ENCODE measurements around the gene GLIPR2.
"Not testable (repeated sequence)": the region's sequence is repeated elsewhere in the genome, so short reads cannot be mapped to it uniquely, and the experiment has no call there.

GLIPR2 gene

DNA sequence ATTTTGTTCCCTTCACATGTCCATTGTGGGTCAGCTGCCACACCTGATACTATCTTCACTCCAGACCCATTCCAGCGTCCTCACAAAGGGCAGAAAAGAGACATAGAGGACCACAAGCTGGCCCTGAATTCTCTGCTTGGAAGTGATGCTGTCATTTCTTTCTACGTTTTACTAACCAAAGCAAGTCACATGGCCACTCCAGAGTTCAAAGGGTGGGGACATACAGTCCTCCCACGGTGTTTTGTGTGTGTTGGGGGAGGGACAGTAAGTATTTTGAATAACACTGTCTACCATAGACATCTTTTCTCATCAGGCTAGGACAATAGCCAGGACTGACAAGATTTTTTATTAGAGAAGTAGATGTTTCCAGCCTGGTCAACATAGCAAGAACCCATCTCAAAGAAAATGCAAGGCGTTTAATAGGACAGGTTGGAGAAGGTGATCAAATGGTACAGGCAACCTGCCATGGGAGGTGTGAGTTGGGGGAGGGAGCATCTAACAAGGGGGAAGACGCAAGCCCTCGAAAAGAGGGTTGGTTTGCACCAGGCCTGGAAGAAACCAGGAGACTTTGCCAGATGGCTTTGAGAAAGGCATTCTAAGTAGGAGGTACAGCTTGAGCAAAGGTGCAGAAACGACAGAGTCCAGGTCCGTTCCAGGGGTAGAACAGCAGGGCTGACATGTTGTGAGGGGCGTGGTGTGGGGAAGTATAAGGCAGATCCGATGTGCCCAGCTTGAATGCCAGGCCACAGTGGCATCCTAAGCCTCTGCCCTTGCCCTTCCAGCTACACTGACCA, 11.3 kb upstream of the GLIPR2 start:
- no peak for DNase-seq

DNA sequence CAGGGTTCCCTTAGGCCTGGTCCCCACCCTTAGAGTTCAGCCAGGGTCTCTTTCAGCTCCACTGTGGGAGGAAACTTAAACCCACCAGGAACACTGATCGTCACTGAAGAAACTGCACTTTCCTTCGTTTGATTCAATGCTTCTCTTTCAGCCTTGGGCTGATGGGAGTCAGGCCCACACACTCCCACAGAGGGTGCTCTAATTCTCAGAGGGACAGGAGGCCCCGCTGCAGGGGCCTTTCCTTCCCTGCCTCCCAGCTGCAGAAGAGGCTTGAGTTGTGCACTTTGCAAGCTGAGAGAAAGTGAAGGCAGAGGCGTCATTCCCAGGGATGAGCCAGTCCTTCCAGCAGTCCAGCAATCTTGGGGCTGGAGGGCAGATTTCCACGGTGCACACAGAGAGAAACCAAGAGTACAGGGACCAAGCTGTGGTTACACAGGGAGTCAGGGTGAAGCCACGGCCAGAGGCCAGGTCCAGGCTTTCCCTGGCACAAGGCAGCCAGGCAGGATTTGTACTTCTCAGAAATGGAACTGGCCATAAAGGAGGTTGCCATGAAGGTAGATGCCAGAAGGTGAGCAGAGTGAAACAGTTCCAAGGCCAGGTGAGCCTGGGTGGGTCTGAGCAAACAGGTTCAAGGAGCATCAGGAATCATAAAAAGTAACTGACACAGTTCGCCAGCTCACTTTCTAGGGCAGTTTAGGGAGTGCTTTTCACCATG, 10.4 kb upstream of the GLIPR2 start:
- no peak for DNase-seq

DNA sequence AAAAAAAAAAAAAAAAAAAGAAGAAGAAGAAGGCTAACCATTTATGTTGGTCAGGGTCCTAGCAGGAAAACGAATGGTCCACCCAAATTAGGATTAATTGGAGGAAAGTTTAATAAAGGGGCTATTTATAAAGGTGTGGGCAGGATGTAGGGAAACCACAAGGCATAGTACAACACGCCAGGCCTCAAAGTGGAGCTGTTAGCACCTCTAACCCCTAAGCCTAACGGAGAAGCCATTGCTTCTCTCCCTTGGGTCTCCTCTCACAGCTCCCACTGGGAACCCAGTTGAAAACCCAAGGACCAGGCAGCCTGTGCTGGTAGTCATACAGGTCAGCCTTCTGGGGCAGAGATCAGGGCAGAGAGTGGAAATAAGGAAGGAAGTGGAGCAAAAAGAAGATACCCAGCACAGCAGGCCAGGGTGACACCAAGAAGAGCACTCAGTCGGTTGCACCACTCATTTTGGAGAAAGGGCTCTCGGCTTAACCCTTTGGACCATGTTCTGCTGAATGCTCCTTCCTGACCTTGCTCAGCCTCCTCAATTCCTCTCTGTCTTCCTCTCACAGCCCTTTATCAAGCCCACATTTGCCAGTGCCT, 8.8 kb upstream of the GLIPR2 start:
- DNase-seq, result no peak

DNA sequence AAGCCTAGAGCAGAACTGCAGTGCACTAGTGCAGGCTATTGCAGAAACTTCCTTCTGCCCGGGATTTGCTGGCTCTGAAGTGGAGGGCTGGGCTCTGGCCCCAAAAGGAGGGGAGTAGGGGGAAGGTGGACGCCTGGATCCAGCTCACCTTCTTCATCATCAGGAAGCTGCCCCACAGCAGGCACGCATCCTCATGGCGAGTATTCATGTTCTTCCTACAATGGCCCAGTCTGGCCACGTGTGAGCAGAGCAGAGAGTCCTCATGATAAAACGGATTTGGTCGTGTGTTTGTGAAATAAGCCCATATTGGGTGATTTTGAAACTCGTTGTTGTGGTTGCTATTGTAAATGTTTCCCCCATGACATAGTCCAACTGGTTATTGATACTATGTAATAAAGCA, 8.2 kb upstream of the GLIPR2 start:
- DNase-seq, result no peak

DNA sequence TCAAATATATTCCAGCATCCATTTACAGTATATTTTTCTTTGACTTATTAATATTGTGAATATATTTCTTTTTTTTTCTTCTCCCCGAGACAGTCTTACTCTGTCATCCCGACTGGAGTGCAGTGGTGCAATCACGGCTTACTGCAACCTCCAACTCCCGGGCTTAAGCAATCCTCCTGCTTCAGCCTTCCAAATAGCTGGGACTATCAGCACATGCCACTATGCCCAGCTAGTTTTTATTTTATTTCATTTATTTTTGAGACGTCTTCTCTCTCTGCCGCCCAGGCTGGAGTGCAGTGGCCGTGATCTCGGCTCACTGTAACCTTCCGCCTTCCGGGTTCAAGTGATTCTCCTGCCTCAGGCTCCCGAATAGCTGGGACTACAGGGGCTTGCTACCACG, 7.4 kb upstream of the GLIPR2 start:
- DNase-seq, result no peak

DNA sequence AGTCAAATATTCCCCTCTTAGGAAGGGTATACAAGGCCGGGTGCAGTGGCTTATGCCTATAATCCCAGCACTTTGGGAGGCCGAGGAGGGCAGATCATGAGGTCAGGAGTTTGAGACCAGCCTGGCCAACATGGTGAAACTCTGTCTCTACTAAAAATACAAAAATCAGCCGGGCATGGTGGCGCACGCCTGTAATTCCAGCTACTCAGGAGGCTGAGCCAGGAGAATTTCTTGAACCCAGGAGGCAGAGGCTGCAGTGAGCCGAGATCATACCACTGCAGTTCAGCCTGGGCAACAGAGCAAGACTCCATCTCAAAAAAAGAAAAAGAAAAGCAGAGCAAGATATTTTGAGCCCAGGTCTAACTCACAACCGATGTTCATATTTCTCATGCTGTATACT, 4.9 kb upstream of the GLIPR2 start:
- DNase-seq, result not testable (repeated sequence)

DNA sequence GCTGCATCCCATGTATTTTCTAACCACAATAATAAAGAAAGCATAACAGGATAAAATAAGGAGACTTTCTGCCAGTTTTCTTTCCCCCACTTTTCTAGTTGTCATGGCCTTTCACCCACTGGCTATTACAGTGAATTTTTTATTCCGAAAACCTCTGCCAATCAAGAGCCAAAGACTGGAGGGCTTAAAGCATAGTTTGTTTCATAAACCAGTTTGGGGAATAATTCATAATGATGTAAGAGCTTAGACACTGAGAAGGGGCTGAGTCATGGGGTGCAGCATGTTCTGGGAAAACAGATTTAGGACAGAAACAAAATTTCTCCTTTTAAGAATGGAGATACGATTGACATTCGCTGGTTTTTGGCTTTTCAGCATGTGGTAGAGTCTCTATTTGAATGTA, 4.4 kb upstream of the GLIPR2 start:
- no peak for DNase-seq

DNA sequence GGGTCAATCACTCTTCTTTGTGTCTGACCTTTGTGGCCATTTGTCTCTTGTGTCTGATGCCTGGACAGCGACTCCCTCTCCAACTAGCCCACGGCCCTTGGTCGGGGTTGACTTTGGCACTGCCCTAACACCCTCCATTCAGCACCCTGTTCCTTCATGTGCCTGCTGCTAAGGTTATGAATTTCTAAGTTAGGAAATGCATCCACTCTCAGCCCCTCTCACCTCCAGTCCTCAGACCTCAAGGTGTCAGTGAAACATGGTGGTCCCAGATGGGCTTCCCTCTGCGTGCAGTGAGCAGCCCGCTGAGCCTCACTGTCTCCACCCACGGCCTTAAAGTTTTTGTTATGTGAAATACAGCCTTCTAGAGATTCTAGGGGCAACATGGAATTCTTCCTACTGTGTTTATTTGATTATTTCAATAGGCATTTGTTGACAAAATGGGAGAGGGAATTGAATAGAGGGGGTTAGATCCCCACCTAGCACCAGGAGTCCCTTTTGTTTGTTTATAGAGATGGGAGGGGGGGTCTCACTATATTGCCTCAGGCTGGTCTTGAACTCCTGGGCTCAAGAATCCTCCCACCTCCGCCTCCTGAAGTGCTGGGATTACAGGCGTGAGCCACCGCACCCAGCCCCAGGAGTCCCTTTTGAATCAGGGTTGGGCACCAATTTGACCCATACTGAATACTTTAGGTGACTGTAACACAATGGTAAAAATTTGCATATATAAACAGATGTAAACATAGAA, 1.6 kb upstream of the GLIPR2 start:
- no peak for DNase-seq

DNA sequence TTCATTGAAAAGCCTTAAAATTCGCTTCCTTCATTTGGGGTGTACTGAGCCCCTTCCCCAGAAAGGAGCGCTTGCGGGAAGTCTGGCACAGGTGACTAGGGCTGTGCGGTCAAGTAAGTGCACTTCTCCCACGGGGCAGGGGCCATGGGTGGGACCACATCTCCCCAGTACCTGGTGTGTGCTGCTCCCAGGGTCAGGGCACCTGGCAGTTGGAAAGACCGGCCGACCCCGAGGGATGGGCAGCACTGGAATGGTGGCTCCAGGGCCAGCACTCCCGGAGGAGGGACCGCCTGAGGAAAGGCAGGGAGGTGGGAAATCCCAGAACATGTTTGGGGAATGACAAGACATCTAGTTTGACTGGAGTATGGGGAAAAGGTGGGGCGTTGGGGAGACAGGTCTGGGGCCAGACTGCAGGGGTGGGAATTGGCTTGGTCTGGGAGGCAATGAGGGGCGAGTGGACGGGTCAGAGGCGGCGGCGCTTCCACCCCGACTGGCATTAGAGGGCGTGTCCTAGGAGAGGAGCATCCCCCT, 727 bp upstream of the GLIPR2 start:
- DNase-seq, result no peak

DNA sequence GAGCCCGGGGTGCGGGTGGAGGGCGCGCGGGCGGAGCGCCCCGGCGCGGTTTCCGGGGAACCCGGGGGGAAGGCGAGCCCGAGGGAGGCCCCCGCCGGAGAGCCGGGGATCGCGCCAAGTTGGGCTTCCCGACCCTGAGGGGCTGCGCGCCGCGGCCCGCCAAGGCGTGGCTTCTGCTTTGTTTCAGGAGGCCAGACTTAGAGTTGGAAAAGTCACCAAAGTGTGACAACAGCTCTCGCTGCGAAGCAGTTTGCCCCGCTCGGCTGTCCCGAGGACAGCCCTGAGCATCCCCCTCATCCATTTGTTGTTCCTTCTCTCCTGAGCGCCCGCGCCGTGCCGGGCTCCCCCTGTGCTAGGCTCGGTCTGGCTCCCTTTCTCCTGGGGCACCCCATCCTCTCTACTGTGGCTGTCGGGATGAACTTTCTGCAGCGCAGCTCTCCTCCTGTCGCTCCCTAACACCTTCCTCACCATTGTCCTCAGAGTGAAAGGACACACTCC, 410 bp downstream of the GLIPR2 start:
- DNase-seq, result no peak

DNA sequence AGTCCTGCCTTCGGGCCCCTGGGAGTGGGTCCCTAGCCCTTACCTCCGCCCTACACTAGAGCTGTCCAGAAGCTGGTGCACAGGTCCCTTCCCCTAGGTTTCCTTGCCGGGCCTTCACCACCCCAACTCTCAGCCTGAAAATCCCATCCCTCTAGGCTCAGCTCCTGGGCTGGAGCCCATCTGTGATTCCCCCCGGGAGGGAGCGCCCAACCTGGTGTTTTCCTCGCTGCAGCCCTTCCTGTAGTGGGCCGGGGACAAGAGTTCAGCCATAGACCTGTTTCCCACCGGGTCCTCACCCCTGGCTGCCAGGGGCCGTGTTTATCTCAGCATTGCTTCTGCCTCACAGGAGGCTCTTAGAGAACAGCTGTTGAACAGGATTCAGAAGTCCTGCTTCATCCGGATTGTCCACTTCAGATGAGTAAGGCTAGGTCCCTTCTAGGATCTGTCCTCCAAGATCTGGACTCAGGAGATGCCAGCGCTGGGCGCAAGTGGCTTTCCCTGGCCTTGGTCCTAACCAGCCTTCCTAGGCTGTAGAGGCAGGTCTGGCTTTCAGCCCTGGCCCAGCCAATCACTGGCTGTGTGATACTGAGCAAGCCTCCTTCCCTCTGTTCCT, 965 bp downstream of the GLIPR2 start:
- no peak for DNase-seq

DNA sequence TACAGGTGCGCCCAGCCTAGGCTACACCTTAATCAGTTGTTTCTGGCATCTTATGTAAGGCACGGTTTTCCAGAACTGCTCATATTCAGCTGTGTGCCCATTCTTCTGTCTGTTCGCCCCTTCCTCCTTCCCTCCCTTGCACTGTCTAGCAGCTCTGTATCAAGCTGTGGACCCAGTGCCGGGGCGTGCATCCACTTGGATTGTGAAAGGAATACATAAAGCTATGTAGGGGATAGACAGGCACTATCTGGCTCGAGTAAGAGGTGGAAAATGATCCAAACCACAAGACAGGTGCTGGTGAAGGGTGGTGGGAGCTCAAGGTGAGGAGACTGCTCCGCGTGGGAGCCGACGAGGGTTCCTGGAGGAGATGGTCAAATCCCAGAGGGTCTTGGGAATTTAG, 2.0 kb downstream of the GLIPR2 start:
- DNase-seq, result no peak

DNA sequence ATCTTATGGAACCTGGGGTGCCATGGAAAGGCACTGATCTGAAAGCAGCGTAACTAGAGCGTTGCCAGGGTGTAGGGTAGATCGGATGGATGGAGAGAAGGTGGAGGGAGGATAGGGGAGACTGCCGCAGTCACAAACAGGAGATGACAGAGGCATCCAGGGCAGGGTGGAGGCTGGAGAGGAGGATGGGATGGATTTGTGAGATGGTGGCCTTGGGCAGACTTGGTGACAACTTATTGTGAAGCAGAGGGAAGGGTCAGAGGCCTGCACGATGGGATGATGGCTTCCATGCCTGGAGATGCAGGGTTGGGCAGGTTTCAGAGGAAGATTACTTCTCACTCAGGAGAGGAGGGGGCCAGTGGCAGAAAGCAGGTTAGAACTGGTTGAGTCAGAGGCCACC, 2.4 kb downstream of the GLIPR2 start:
- no peak for DNase-seq

DNA sequence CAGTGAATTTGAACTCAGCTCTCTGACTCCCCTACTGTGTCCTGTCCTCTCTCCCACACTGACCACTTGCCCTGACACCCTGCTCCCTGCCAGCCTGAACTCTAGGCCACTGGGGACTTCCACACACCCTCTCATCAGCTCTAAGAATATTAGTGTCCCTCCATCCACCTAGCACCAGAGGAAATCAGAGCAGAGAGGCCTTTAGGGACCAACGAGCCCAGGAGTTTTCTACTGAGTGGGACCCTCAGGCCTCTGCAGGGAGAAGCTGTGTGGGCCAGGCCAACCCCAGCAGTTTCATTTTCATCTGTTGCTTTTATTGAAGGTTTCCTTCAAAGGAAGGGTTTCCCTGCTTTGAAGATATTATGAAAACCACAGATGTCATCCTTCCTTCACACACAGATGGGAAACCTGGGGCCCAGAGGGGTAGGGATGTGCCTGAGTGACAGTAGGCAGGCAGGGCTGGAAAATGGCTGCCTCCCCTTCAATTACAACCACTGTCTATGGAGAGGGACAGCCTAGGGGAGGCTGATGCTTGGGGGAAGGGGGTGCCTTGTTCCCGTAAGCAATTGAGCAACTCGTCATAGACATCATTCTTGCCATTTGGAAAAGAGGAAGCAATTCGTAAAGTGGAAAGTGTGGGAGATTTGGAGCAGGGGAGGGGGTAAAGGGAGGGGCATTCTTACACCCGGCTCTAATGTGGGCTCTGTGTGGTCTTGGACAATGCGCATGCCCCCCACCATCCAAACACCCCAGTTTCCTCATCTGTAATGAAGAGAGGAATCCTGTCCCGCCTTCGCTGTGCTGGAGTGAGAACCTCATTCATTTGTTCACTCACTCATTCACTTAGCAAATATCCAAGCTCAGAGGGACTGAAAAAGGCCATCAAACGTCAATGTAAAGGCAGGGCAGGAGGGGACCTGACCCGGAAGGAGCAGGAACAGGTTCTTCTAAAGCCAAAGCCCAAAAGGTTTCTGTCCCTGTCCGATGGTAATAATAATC, 3.9 kb downstream of the GLIPR2 start:
- DNase-seq, result no peak

DNA sequence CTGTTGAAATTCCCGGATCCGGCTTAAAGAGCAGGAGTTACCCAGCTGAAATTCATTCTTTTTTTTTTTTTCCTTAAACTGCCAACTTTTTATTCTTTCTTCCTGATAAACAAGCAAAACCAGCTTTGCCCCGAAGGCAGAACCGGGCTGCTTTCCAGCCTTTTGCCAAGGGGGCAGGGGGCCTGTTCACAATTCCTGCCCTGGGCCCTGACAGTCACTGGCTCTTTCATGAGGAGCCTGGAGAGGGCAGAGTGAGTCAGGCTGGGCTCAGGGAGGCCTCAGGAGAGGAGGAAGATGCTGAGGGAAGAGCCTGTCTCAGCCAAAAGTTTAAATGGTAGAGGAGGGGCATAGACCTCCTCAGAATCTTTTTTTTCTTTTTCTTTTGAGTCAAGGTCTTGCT, 4.8 kb downstream of the GLIPR2 start:
- DNase-seq, result no peak

DNA sequence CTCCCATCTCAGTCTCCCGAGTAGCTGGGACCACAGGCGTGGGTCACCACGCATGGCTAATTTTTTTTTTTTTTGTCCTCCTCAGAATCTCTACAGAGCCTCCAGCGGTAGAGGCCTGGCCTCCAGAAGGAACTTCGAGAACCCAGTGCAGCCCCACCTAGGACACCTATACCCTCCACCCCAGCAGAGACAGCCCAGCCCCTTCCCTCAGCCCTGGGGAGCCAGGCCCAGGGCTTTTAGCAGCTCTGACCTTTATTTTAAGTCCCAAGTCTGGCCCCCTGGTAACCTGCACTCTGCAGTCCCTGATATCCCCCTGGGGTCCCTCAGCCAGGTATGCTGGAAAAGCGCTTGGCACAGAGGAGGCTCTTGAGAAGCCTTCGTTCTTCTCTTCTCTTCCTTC, 5.2 kb downstream of the GLIPR2 start:
- no peak for DNase-seq

DNA sequence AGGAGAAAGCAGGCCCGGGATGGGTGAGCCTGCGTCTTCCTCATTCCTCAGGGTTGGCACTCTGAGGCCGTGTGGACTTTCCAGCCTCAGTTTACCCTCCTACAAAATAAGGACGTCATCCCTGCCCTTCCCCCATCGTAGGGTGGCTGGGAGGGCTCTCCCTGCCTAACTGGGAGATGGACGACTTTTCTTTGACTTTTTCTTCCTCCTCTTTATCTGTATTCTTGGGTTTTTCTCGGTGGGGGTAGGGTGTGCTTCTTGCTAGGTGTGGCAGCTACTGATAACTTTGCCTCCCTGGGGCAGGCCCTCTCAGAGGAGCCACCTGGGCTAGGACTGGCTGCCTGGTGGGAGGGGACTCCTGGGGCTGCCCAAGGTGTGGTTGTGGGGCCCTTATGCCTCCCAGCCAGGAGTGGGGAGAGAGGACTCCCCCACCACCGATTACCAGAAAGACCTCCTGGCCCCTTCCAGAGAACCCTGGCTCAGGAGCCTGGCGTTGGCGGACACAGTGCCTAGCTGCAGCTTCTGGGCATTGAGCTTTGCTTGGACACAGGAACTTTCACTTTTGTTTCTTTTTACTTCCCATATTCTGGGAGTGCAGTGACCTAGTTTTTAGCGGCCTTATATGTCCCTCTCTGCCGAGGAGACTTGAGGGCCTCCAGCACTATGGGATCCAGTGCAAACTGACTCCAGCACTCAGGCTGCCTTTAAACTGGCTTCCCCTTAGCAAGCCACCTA, 6.1 kb downstream of the GLIPR2 start:
- DNase-seq, result no peak

DNA sequence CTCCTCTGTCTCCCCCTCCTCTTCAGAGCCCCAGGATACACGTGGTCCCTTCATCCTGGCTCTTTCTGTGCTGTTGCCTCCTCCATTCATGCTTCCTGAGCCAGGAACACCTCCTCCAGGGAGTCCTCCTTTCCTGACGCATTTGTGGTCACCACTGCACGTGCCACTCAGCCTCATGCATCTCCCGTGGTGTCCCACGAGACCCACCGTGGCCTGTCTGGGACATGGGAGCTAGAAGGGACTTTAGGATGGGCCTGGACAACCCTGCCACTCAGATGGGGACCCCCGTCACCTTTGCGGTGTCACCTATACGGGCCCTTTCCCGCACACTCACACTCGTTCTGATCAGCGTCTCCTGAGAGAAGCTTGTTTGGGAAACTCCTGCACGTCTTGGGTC, 6.7 kb downstream of the GLIPR2 start:
- no peak for DNase-seq

DNA sequence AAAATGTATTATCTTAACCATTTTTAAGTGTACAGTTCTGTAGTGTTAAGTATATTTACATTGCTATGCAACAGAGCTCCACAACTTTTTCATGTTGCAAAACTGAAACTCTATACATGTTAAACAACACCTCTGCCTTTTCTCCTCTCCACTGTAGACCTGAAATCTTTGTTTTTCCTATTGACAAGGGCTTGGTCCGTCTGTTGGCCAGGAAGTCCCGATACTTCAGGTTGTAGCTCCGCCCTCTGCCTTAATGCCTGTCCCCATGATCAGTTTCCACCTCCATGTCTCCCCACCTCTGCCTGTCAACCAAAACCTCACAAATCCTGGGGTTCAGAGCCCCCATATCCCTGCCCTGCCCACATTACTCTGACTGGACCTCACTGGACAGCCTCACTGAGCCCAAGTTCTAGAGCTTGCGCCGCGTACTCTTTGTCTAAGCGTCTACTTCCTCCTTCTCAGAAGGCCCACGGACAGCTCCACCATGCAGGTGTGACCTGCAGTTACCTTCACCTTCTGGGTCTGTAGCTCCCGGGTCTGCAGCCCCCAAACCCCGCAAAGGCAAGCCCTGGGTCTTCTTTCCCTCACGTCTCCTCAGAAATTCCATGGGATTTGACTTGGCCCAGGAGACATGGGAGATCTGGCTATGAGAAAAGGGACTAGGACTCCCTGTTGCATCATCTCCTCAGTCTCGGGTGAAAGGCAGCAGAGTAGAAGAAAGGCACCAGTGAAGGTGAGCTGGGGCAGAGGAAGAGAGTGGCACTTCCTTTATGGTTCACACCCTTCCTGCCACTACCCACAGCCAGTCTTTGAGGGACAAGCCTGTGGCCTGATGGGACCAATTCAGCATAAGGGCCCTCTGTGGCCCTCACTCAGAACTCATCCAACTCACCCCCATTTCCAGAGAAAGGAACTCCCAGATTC, 8.0 kb downstream of the GLIPR2 start:
- no peak for DNase-seq

Measured in NCI-H774 (cell line).